Activated T-helper 17 cell treated with anti-CD3 and anti-CD28 coated beads, Interleukin-2, amount 50 U/mL, for 72 hours (primary cell): ENCODE results near the gene SLTM. TPM values are rescaled to one million over a fixed set of nuclear protein-coding genes. Genes with fewer than 3 reads are reported as not detected.
"Not testable (repeated sequence)": the region's sequence is repeated elsewhere in the genome, so short reads cannot be mapped to it uniquely, and the experiment has no call there.

ENCODE experiments used
- ATAC-seq: fragments of 150-1000 bp; cut with Tn5 transposase; replicated peaks from 2 replicates; pipeline ENCODE4 v1.10.0; 2021; ENCODE audit warnings: mild to moderate bottlenecking, moderate library complexity
- H3K27ac Mint-ChIP-seq: one replicate; pipeline ENCODE4 v1.8.0; 2022; ENCODE audit warnings: mixed read lengths
- H3K27me3 Mint-ChIP-seq: one replicate; pipeline ENCODE4 v1.8.0; 2022; ENCODE audit warnings: mixed read lengths
- H3K36me3 Mint-ChIP-seq: one replicate; pipeline ENCODE4 v1.8.0; 2022; ENCODE audit warnings: low read depth, mild to moderate bottlenecking, mixed read lengths
- H3K4me1 Mint-ChIP-seq: one replicate; pipeline ENCODE4 v1.8.0; 2022; ENCODE audit warnings: mixed read lengths
- H3K4me3 Mint-ChIP-seq: one replicate; pipeline ENCODE4 v1.8.0; 2022; ENCODE audit warnings: mild to moderate bottlenecking, mixed read lengths
- H3K9me3 Mint-ChIP-seq: one replicate; pipeline ENCODE4 v1.8.0; 2022; ENCODE audit warnings: mixed read lengths
- total RNA-seq, 2 donors: library from RNA; stranded (reverse); gene quantifications; one replicate each; pipeline ENCODE4 v1.2.3, GENCODE V29; 2022

Gene SLTM
- total RNA-seq, 2 donors from 2014 or later, result 62.8 to 94.6 TPM

DNA sequence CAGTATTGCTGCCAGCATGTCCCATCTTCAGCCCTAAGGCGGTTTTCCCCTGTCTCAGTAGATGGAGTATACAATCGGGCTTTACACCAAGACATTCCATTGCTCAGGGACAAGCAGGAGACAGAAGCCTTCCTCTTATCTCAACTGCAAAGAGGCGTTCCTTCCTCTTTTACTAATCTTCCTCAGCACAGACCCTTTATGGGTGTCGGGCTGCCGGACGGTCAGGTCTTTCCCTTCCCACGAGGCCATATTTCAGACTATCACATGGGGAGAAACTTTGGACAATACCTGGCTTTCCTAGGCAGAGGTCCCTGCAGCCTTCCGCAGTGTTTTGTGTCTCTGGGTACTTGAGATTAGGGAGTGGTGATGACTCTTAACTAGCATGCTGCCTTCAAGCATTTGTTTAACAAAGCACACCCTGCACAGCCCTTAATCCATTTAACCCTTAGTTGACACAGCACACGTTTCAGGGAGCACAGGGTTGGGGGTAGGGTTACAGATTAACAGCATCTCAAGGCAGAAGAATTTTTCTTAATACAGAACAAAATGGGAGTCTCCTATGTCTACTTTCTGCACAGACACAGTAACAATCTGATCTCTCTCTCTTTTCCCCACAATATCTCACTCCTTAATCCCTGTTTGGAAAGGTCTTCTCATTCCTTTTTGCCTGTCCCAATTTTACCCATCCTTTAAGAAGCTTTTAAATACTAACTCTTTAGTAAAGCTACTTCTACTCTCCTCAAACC lies 99.6 kb downstream of the SLTM start:
- H3K9me3 Mint-ChIP-seq, H3K27ac Mint-ChIP-seq, H3K27me3 Mint-ChIP-seq, H3K4me1 Mint-ChIP-seq, H3K4me3 Mint-ChIP-seq, ATAC-seq: not testable (repeated sequence)
- peaks cover 49% of the 10 kb centered on the region for H3K36me3 Mint-ChIP-seq

DNA sequence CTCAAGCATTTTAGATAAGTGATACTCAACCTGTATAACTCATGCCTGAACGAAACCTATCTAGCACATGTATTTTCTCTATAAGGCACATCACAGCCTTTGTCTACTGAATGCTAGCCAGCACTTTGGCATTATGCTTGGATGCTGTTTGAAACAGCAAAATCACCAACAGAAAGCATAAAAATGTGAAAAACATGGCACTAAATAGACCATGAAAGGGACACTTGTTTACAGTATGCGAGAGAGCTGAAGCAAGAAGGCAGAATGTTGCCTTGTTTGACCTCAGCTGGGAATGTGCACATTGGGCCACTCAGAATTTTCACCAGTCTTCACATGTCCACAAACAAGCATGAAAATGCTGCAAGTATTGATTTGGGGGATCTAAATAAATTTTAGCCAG lies 102.9 kb downstream of the SLTM start:
- Mint-ChIP-seq H3K27ac (no peak overlapping the region), H3K4me1 (no peaks in the 10 kb centered on the region), H3K27me3 (no peaks in the 10 kb centered on the region), H3K36me3 (peaks cover 61% of the 10 kb centered on the region), H3K4me3 (no peak overlapping the region), H3K9me3 (no peaks in the 10 kb centered on the region)
- no peak for ATAC-seq

Other genes with a start within 250 kb of the SLTM start
- 10 to 100 TPM; 85.3 to 93.0 TPM for gene ADAM10, start 184.0 kb downstream of the SLTM start, total RNA-seq
- gene MINDY2, start 162.4 kb downstream of the SLTM start, total RNA-seq, result 10 to 100 TPM; 17.2 to 33.0 TPM
- 10 to 100 TPM; 28.9 to 46.2 TPM for gene RNF111, start 54.0 kb upstream of the SLTM start, total RNA-seq
- 10 to 100 TPM; 68.5 to 72.8 TPM for gene CCNB2, start 171.5 kb upstream of the SLTM start, total RNA-seq